Esophagus squamous epithelium (tissue), 4 donors: Measurements from ENCODE around the gene SLC39A5.

Experiments used
- CTCF ChIP-seq, 6 experiments: fragments of 450-650 bp in 4 of 6; fragments of 200-600 bp in 2 of 6; sonication (generic) in 2 of 6; IDR thresholded peaks; one replicate each; pipeline ENCODE4 v1.5.1; 2016 to 2019; ENCODE audit warnings: antibody characterized with exemption in 6 of 6, mild to moderate bottlenecking in 4 of 6, moderate library complexity in 4 of 6
- POLR2A ChIP-seq, 4 donors: fragments of 450-650 bp; IDR thresholded peaks; one replicate each; pipeline ENCODE4 v1.6.1; 2017; ENCODE audit warnings: antibody characterized with exemption in 4 of 4, mild to moderate bottlenecking in 4 of 4, moderate library complexity in 3 of 4

GRCh38 chr12:56223571-56224101 lies 6.2 kb upstream of the SLC39A5 start:
- TF ChIP-seq CTCF (IDR thresholded peaks at IDR 0.05) = no peak
- no peak for TF ChIP-seq POLR2A (IDR thresholded peaks at IDR 0.05)
